WTC11 (cell line): ENCODE measurements around the gene SPDYA.

Experiments used
- USF2 ChIP-seq: sonication (generic); formaldehyde crosslinking; IDR thresholded peaks from 2 replicates; pipeline ENCODE4 v1.8.1; 2023; ENCODE audit warnings: mild to moderate bottlenecking, missing genetic modification reagents, moderate library complexity
- ZNF138 ChIP-seq: sonication (generic); formaldehyde crosslinking; conservative IDR thresholded peaks from 2 replicates; pipeline ENCODE4 v1.8.1; 2022; ENCODE audit warnings: mild to moderate bottlenecking, moderate library complexity, missing genetic modification reagents

GRCh38 chr2:28895189-28895893 lies 84.7 kb downstream of the SPDYA start:
- TF ChIP-seq ZNF138 (CRISPR knock-in tag) (no peak), USF2 (CRISPR knock-in tag) (peak; percentile 41; the same call in 1 of the 2 replicates)
